ENCODE results near the gene CACNA1C. TPM values are rescaled to one million over a fixed set of nuclear protein-coding genes. Genes with fewer than 3 reads are reported as not detected.

The CACNA1C gene
- total and polyA plus RNA-seq, 10 of the 15 experiments (the other 5 are each of a cell fraction or from before 2014, with no cell fraction given), result under 0.01 to 0.15 (median 0.09) TPM; not detected in 5

DNA sequence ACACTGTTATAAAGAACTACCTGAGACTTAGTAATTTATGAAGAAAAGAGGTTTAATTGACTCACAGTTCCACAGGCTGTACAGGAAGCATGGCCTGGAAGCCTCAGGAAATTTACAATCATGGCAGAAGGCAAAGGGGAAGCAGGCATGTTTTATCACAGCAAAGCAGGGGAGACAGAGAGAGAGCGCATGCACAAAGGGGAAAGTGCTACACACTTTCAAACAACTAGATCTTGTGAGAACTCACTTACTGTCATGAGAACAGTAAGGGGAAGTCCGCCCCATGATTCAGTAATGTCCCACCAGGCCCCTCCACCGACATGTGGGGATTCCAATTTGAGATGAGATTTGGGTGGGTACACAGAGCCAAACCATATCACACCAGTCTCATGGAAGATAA is 313.9 kb downstream of the CACNA1C start:
- Histone ChIP-seq H2AFZ (ENCODE audit: control insufficient read depth, low read depth, low read length) (no peak overlapping the region), H3K36me3 (ENCODE audit: control insufficient read depth in 2 of 2, insufficient read depth in 2 of 2, low read length in 1 of 2) (no peaks in the 10 kb centered on the region), H3K4me1 (ENCODE audit: control insufficient read depth, insufficient read depth, low read length) (no peaks in the 10 kb centered on the region), H3K27ac (ENCODE audit: control insufficient read depth, insufficient read depth) (no peak overlapping the region), H3K79me2 (ENCODE audit: control insufficient read depth, insufficient read depth, low read length) (no peaks in the 10 kb centered on the region), H4K20me1 (ENCODE audit: control insufficient read depth, insufficient read depth) (no peaks in the 10 kb centered on the region), H3K27me3 (replicated peaks in 1 of 2; ENCODE audit: control insufficient read depth in 2 of 2, insufficient read depth in 2 of 2, low read length in 1 of 2) (no peaks in the 10 kb centered on the region), H3K4me3 (no peak overlapping the region), H3K9ac (ENCODE audit: control insufficient read depth, insufficient read depth, low read length) (no peak overlapping the region), H3K4me2 (ENCODE audit: control insufficient read depth, insufficient read depth) (no peak overlapping the region), H3K9me3 (replicated peaks; ENCODE audit: control insufficient read depth, insufficient read depth, low read length) (no peaks in the 10 kb centered on the region; the same call in 1 of the 3 replicates)
- 46% methylated on average over 3 of the region's 3 CpGs for WGBS (ENCODE audit: insufficient coverage, insufficient replicate concordance, low lambda C conversion rate, missing lambda C conversion rate)
- DNase-seq (ENCODE audit: low read depth, low spot score) (no peak), ATAC-seq (no peak), FAIRE-seq (no peak)
- ChIA-PET RAD21 (ENCODE audit: unreplicated experiment) (no interaction called here), POLR2A (no interaction called here), CTCF (no interaction called here), SMC1A (ENCODE audit: uncharacterized antibody, unreplicated experiment) (no interaction called here)
- intact Hi-C loops (cut with micrococcal nuclease; ENCODE audit: unreplicated experiment), result no loop called here
- TF ChIP-seq RUNX3 (IDR thresholded peaks at IDR 0.05; ENCODE audit: low read length) (no peak), RAD21 (IDR thresholded peaks at IDR 0.05; ENCODE audit: insufficient read depth, low read depth, low read length) (no peak), SUZ12 (IDR thresholded peaks at IDR 0.05; ENCODE audit: unreplicated experiment) (no peak), SREBF2 (IDR thresholded peaks at IDR 0.05; ENCODE audit: low read length) (no peak), ETV6 (conservative IDR thresholded peaks at IDR 0.05 in 1 of 2, IDR thresholded peaks at IDR 0.05 in 1 of 2; ENCODE audit: borderline replicate concordance in 1 of 2, low read depth in 1 of 2) (no peak), TCF7 (IDR thresholded peaks at IDR 0.05; ENCODE audit: borderline replicate concordance) (no peak), POU2F2 (IDR thresholded peaks at IDR 0.05; ENCODE audit: borderline replicate concordance, low read depth, low read length) (no peak), IKZF2 (IDR thresholded peaks at IDR 0.05) (no peak), KDM1A (IDR thresholded peaks at IDR 0.05; ENCODE audit: borderline replicate concordance) (no peak), ELK1 (IDR thresholded peaks at IDR 0.05; ENCODE audit: low read depth, low read length) (no peak), POLR2AphosphoS5 (IDR thresholded peaks at IDR 0.05; ENCODE audit: low read length) (no peak), BCL11A (IDR thresholded peaks at IDR 0.05; ENCODE audit: low read depth, low read length) (no peak), EED (IDR thresholded peaks at IDR 0.05; ENCODE audit: low read depth) (no peak)
- TF ChIP-seq, protein P1, sequence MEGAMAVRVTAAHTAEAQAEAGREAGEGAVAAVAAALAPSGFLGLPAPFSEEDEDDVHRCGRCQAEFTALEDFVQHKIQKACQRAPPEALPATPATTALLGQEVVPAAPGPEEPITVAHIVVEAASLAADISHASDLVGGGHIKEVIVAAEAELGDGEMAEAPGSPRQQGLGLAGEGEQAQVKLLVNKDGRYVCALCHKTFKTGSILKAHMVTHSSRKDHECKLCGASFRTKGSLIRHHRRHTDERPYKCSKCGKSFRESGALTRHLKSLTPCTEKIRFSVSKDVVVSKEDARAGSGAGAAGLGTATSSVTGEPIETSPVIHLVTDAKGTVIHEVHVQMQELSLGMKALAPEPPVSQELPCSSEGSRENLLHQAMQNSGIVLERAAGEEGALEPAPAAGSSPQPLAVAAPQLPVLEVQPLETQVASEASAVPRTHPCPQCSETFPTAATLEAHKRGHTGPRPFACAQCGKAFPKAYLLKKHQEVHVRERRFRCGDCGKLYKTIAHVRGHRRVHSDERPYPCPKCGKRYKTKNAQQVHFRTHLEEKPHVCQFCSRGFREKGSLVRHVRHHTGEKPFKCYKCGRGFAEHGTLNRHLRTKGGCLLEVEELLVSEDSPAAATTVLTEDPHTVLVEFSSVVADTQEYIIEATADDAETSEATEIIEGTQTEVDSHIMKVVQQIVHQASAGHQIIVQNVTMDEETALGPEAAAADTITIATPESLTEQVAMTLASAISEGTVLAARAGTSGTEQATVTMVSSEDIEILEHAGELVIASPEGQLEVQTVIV (IDR thresholded peaks at IDR 0.05; ENCODE audit: borderline replicate concordance, partially characterized antibody), result no peak
- TF ChIP-seq, protein P2, sequence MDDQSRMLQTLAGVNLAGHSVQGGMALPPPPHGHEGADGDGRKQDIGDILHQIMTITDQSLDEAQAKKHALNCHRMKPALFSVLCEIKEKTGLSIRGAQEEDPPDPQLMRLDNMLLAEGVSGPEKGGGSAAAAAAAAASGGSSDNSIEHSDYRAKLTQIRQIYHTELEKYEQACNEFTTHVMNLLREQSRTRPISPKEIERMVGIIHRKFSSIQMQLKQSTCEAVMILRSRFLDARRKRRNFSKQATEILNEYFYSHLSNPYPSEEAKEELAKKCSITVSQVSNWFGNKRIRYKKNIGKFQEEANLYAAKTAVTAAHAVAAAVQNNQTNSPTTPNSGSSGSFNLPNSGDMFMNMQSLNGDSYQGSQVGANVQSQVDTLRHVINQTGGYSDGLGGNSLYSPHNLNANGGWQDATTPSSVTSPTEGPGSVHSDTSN (IDR thresholded peaks at IDR 0.05; ENCODE audit: insufficient replicate concordance, low read depth, low read length), result no peak
- BruUV-seq (replicated peaks), result no TSS peak
- in situ Hi-C loops (cut with MboI), result no loop called here

Data from GM12878 (cell line).